IPS-18c (cell line): Measurements from ENCODE around the gene IL12RB1.
"Not testable (repeated sequence)": the region's sequence is repeated elsewhere in the genome, so short reads cannot be mapped to it uniquely, and the experiment has no call there.

Experiments used
- H3K4me3 ChIP-seq: 2 replicates; pipeline ENCODE4 v1.7.0; 2013; ENCODE audit warnings: low read depth, mild to moderate bottlenecking, low read length, moderate library complexity; ENCODE audit not compliant: insufficient read depth
- H3K9me3 ChIP-seq: one replicate; pipeline ENCODE4 v1.6.1; 2013; ENCODE audit warnings: mild to moderate bottlenecking, low read length, moderate library complexity; ENCODE audit not compliant: control insufficient read depth, insufficient read depth

The IL12RB1 gene

GRCh38 chr19:18032102-18032501, 54.6 kb downstream of the IL12RB1 start:
- H3K4me3 ChIP-seq, H3K9me3 ChIP-seq: not testable (repeated sequence)

- not testable (repeated sequence) for H3K9me3 ChIP-seq, H3K4me3 ChIP-seq
Observed at GRCh38 chr19:18031401-18031800, 55.3 kb downstream of the IL12RB1 start.

- H3K4me3 ChIP-seq = no peak overlapping the region
- H3K9me3 ChIP-seq = peaks cover 2% of the 10 kb centered on the region
Observed at GRCh38 chr19:18029617-18030338, 57.0 kb downstream of the IL12RB1 start.

- Histone ChIP-seq H3K4me3 (no peak overlapping the region), H3K9me3 (peaks cover 2% of the 10 kb centered on the region)
Observed at GRCh38 chr19:18027151-18027550, 59.6 kb downstream of the IL12RB1 start.

- Histone ChIP-seq H3K4me3 (no peak overlapping the region), H3K9me3 (no peaks in the 10 kb centered on the region)
Observed at GRCh38 chr19:18023622-18024251, 63.0 kb downstream of the IL12RB1 start.

- Histone ChIP-seq H3K4me3 (no peak overlapping the region), H3K9me3 (no peaks in the 10 kb centered on the region)
Observed at GRCh38 chr19:18021121-18021755, 65.5 kb downstream of the IL12RB1 start.

GRCh38 chr19:18020212-18021085, 66.3 kb downstream of the IL12RB1 start:
- Histone ChIP-seq H3K9me3 (no peaks in the 10 kb centered on the region), H3K4me3 (no peak overlapping the region)

GRCh38 chr19:18017275-18018083, 69.3 kb downstream of the IL12RB1 start:
- H3K4me3 ChIP-seq = no peak overlapping the region
- no peaks in the 10 kb centered on the region for H3K9me3 ChIP-seq

GRCh38 chr19:18016209-18016910, 70.4 kb downstream of the IL12RB1 start:
- no peaks in the 10 kb centered on the region for H3K9me3 ChIP-seq

GRCh38 chr19:18014197-18014596, 72.5 kb downstream of the IL12RB1 start:
- Histone ChIP-seq H3K9me3 (no peaks in the 10 kb centered on the region), H3K4me3 (no peak overlapping the region)

More at GRCh38 chr19:18016209-18016910, 70.4 kb downstream of the IL12RB1 start:
- no peak overlapping the region for H3K4me3 ChIP-seq

GRCh38 chr19:18013210-18014111, 73.3 kb downstream of the IL12RB1 start:
- no peak overlapping the region for H3K4me3 ChIP-seq
- H3K9me3 ChIP-seq = no peaks in the 10 kb centered on the region

GRCh38 chr19:18010149-18010548, 76.6 kb downstream of the IL12RB1 start:
- H3K4me3 ChIP-seq = no peak overlapping the region
- H3K9me3 ChIP-seq = no peaks in the 10 kb centered on the region

- no peaks in the 10 kb centered on the region for H3K9me3 ChIP-seq
- no peak overlapping the region for H3K4me3 ChIP-seq
Observed at GRCh38 chr19:18009412-18010066, 77.2 kb downstream of the IL12RB1 start.
